ENCODE results near the gene CRHR2.
"Not testable (repeated sequence)": the region's sequence is repeated elsewhere in the genome, so short reads cannot be mapped to it uniquely, and the experiment has no call there.

DNA sequence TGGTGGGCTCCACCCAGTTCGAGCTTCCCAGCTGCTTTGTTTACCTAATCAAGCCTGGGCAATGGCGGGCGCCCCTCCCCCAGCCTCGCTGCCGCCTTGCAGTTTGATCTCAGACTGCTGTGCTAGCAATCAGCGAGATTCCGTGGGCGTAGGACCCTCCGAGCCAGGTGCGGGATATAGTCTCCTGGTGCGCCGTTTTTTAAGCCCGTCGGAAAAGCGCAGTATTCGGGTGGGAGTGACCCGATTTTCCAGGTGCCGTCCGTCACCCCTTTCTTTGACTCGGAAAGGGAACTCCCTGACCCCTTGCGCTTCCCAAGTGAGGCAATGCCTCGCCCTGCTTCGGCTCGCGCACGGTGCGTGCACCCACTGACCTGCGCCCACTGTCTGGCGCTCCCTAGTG, 39.9 kb downstream of the CRHR2 start:
- not testable (repeated sequence) for TF ChIP-seq TAF1 (IDR thresholded peaks at IDR 0.05; ENCODE audit: borderline replicate concordance, low read depth, low read length); POLR2A (IDR thresholded peaks at IDR 0.05; ENCODE audit: low read depth, low read length); POLR2AphosphoS5 (IDR thresholded peaks at IDR 0.05; ENCODE audit: low read depth, low read length)
